Loucy (cell line): ENCODE results near the gene ELL2.

Experiments
- EZH2phosphoT487 ChIP-seq: fragments of 200-600 bp; IDR thresholded peaks from 2 replicates; pipeline ENCODE4 v1.6.1; 2018; ENCODE audit warnings: antibody characterized with exemption, mild to moderate bottlenecking, moderate library complexity, borderline replicate concordance
- TF ChIP-seq, protein P1 (sequence below): fragments of 200-600 bp; sonication (generic); conservative IDR thresholded peaks from 2 replicates; pipeline ENCODE4 v1.5.1; 2014; ENCODE audit warnings: mild to moderate bottlenecking, antibody characterized with exemption, low read length

DNA sequence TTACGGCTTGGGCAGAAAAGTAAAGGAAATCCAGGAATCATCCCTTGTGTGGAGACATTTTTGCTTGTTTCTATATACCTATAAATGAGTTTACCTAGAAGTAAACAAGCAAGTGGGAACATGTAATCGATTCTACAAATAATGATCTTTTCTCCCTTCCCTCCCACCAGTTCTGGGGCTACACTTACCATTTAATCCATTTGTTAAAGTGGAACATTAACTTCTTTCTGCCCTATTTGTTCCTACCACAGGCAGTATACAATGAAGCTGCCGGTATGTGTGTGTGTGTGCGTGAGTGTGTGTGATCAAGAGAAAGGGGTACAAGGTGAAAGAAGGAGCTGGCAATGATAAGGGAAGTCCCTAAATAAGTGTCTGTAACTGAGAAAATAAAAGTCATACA is 26.4 kb upstream of the ELL2 start:
- TF ChIP-seq, protein P1, sequence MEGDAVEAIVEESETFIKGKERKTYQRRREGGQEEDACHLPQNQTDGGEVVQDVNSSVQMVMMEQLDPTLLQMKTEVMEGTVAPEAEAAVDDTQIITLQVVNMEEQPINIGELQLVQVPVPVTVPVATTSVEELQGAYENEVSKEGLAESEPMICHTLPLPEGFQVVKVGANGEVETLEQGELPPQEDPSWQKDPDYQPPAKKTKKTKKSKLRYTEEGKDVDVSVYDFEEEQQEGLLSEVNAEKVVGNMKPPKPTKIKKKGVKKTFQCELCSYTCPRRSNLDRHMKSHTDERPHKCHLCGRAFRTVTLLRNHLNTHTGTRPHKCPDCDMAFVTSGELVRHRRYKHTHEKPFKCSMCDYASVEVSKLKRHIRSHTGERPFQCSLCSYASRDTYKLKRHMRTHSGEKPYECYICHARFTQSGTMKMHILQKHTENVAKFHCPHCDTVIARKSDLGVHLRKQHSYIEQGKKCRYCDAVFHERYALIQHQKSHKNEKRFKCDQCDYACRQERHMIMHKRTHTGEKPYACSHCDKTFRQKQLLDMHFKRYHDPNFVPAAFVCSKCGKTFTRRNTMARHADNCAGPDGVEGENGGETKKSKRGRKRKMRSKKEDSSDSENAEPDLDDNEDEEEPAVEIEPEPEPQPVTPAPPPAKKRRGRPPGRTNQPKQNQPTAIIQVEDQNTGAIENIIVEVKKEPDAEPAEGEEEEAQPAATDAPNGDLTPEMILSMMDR, result no peak
- TF ChIP-seq EZH2phosphoT487, result no peak
